GM12891 (cell line): ENCODE data around the gene ADRA1B.
"Not testable (repeated sequence)": the region's sequence is repeated elsewhere in the genome, so short reads cannot be mapped to it uniquely, and the experiment has no call there.

Experiments used
- DNase-seq: peaks from one replicate; pipeline ENCODE4 v3.0.0; 2011; ENCODE audit warnings: low spot score; ENCODE audit not compliant: insufficient read length
- FAIRE-seq: peaks from 2 replicates; lab custom pipeline; 2011; peaks lifted over from hg19 to GRCh38; lab: Jason Lieb, UNC
- PAX5 ChIP-seq: IDR thresholded peaks from 2 replicates; pipeline ENCODE4 v1.6.1; 2011; ENCODE audit warnings: low read length, moderate library complexity, mild to moderate bottlenecking; ENCODE audit not compliant: insufficient read depth, severe bottlenecking
- POLR2A ChIP-seq: IDR thresholded peaks from 2 replicates; pipeline ENCODE4 v1.6.1; 2011; ENCODE audit warnings: low read depth, low read length, control low read depth
- POLR2AphosphoS5 ChIP-seq: IDR thresholded peaks from 2 replicates; pipeline ENCODE4 v1.6.1; 2011; ENCODE audit warnings: low read depth, low read length, control low read depth
- POU2F2 ChIP-seq: IDR thresholded peaks from 2 replicates; pipeline ENCODE4 v1.6.1; 2011; ENCODE audit warnings: low read depth, mild to moderate bottlenecking, control low read depth, low read length, moderate library complexity
- SPI1 ChIP-seq: IDR thresholded peaks from 2 replicates; pipeline ENCODE4 v1.6.1; 2011; ENCODE audit warnings: low read depth, low read length, control low read depth
- TAF1 ChIP-seq: IDR thresholded peaks from 2 replicates; pipeline ENCODE4 v1.6.1; 2011; ENCODE audit warnings: low read depth, low read length, control low read depth

ADRA1B gene

GRCh38 chr5:160009591-160009989 lies 93.3 kb downstream of the ADRA1B start:
- DNase-seq, result no peak
- TF ChIP-seq PAX5 (no peak), TAF1 (no peak), POLR2A (no peak), POU2F2 (no peak), POLR2AphosphoS5 (no peak), SPI1 (no peak)
- no peak for FAIRE-seq

GRCh38 chr5:160011471-160011870 lies 95.2 kb downstream of the ADRA1B start:
- no peak for DNase-seq
- no peak for FAIRE-seq
- TF ChIP-seq POU2F2 (no peak), TAF1 (no peak), SPI1 (no peak), PAX5 (no peak), POLR2AphosphoS5 (no peak), POLR2A (no peak)

- FAIRE-seq, DNase-seq: not testable (repeated sequence)
These were observed 97.9 kb downstream of the ADRA1B start for GRCh38 chr5:160014197-160014596.

GRCh38 chr5:160018945-160019625 lies 102.8 kb downstream of the ADRA1B start:
- FAIRE-seq (no peak), DNase-seq (no peak)
- TF ChIP-seq POLR2A (no peak), SPI1 (no peak), POLR2AphosphoS5 (no peak)

- TF ChIP-seq SPI1 (no peak), POLR2A (no peak)
- FAIRE-seq (no peak), DNase-seq (no peak)
These were observed 104.0 kb downstream of the ADRA1B start for GRCh38 chr5:160020266-160020770.

GRCh38 chr5:160020964-160021363 lies 104.7 kb downstream of the ADRA1B start:
- DNase-seq, result no peak
- TF ChIP-seq SPI1 (no peak), PAX5 (no peak), POU2F2 (no peak), POLR2AphosphoS5 (no peak), POLR2A (no peak), TAF1 (no peak)
- FAIRE-seq, result no peak

GRCh38 chr5:160021831-160022446 lies 105.7 kb downstream of the ADRA1B start:
- DNase-seq, result peak; percentile 28
- FAIRE-seq, result peak; percentile 71

More at GRCh38 chr5:160021831-160022446, 105.7 kb downstream of the ADRA1B start:
- TF ChIP-seq POU2F2 (no peak), PAX5 (no peak), TAF1 (no peak), POLR2A (no peak), SPI1 (no peak), POLR2AphosphoS5 (no peak)
